ENCODE data around the gene TBX20.
"Not testable (repeated sequence)": the region's sequence is repeated elsewhere in the genome, so short reads cannot be mapped to it uniquely, and the experiment has no call there.

DNA sequence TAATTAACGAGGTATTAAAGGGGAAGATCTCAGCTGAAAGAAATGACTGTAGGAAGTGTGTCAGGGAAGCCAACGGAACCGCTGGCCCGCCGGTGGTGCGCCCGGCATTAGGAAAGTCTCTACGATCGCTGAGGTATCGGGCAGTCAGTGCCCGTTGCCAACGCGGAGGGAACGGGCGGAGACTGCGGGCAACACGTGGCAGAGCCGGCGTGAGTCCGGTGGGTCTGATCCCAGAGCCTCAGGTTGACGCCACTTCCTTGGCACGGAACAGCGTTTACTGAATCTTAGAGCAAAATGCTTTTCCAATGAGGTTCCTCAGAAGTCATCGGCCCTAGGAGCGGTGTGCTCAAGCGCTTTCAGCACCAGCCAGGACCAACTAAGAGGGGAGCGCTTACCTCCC lies 67.1 kb downstream of the TBX20 start:
- TF ChIP-seq, protein P1, sequence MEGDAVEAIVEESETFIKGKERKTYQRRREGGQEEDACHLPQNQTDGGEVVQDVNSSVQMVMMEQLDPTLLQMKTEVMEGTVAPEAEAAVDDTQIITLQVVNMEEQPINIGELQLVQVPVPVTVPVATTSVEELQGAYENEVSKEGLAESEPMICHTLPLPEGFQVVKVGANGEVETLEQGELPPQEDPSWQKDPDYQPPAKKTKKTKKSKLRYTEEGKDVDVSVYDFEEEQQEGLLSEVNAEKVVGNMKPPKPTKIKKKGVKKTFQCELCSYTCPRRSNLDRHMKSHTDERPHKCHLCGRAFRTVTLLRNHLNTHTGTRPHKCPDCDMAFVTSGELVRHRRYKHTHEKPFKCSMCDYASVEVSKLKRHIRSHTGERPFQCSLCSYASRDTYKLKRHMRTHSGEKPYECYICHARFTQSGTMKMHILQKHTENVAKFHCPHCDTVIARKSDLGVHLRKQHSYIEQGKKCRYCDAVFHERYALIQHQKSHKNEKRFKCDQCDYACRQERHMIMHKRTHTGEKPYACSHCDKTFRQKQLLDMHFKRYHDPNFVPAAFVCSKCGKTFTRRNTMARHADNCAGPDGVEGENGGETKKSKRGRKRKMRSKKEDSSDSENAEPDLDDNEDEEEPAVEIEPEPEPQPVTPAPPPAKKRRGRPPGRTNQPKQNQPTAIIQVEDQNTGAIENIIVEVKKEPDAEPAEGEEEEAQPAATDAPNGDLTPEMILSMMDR (conservative IDR thresholded peaks at IDR 0.05), result not testable (repeated sequence)
- TF ChIP-seq ZFX (IDR thresholded peaks at IDR 0.05), result not testable (repeated sequence)
